Activated naive CD4-positive, alpha-beta T cell treated with anti-CD3 and anti-CD28 coated beads for 36 hours (primary cell): Measurements from ENCODE around the gene PROM1. TPM values are rescaled to one million over a fixed set of nuclear protein-coding genes. Genes with fewer than 3 reads are reported as not detected.

ENCODE experiments used
- CTCF ChIA-PET: fragments of 350-600 bp; sonication (Branson Sonifier 250); formaldehyde crosslinking; loops from one replicate; lab custom pipeline; 2021; ENCODE audit warnings: antibody characterized with exemption; lab: Charles Lee
- DNase-seq: peaks from one replicate; pipeline ENCODE4 v3.0.0-alpha.2; 2020
- H3K27ac Mint-ChIP-seq: one replicate; pipeline ENCODE4 v1.8.0; 2021; ENCODE audit warnings: mild to moderate bottlenecking, mixed read lengths
- H3K27me3 Mint-ChIP-seq: one replicate; pipeline ENCODE4 v1.8.0; 2021; ENCODE audit warnings: low read depth, mixed read lengths
- H3K36me3 Mint-ChIP-seq: one replicate; pipeline ENCODE4 v1.8.0; 2021; ENCODE audit warnings: low read depth, mixed read lengths
- H3K4me1 Mint-ChIP-seq: one replicate; pipeline ENCODE4 v1.8.0; 2021; ENCODE audit warnings: low read depth, mixed read lengths
- H3K4me3 Mint-ChIP-seq: one replicate; pipeline ENCODE4 v1.8.0; 2021; ENCODE audit warnings: mild to moderate bottlenecking, moderate library complexity, mixed read lengths
- H3K9me3 Mint-ChIP-seq: one replicate; pipeline ENCODE4 v1.8.0; 2021; ENCODE audit warnings: mixed read lengths
- intact Hi-C: fragments of 100-400 bp; cut with micrococcal nuclease; formaldehyde crosslinking; loops from one replicate; pipeline ENCODE4 v1.15.1; 2023
- total RNA-seq, 2 experiments: library from RNA; stranded (reverse); gene quantifications; one replicate each; pipeline ENCODE4 v1.2.3, GENCODE V29; 2021

Gene PROM1
- total RNA-seq, 2 experiments from 2014 or later, result 0.05 to 0.10 TPM

GRCh38 chr4:16018061-16018676 is 65.7 kb downstream of the PROM1 start:
- CTCF ChIA-PET, result interaction anchor here (0.6 to 1.0 kb wide), 2 partner anchors 9 to 27 kb away, joined by 3 read pairs; no protein-coding TSS in a partner anchor
- Mint-ChIP-seq H3K4me3 (no peak overlapping the region), H3K9me3 (no peaks in the 10 kb centered on the region), H3K27me3 (peaks cover 8% of the 10 kb centered on the region), H3K36me3 (no peaks in the 10 kb centered on the region), H3K4me1 (no peaks in the 10 kb centered on the region), H3K27ac (no peak overlapping the region)
- intact Hi-C loops, result no loop called here
- no peak for DNase-seq

- no peaks in the 10 kb centered on the region for H3K4me1 Mint-ChIP-seq
- DNase-seq, result no peak
- no peak overlapping the region for H3K4me3 Mint-ChIP-seq
- H3K9me3 Mint-ChIP-seq, result no peaks in the 10 kb centered on the region
- no peak overlapping the region for H3K27ac Mint-ChIP-seq
- peaks cover 6% of the 10 kb centered on the region for H3K27me3 Mint-ChIP-seq
- intact Hi-C loops, result no loop called here
- H3K36me3 Mint-ChIP-seq, result no peaks in the 10 kb centered on the region
- CTCF ChIA-PET, result interaction anchor here (0.6 to 2.0 kb wide), 2 partner anchors 13 to 15 kb away, joined by 3 to 8 read pairs; no protein-coding TSS in a partner anchor
Observed at GRCh38 chr4:16016536-16016935, 67.3 kb downstream of the PROM1 start.

- CTCF ChIA-PET, result no interaction called here
- Mint-ChIP-seq H3K27me3 (peaks cover 7% of the 10 kb centered on the region), H3K4me3 (no peak overlapping the region), H3K9me3 (no peaks in the 10 kb centered on the region), H3K27ac (no peak overlapping the region), H3K4me1 (no peaks in the 10 kb centered on the region), H3K36me3 (no peaks in the 10 kb centered on the region)
- intact Hi-C loops, result no loop called here
- no peak for DNase-seq
Observed at GRCh38 chr4:16011173-16011572, 72.7 kb downstream of the PROM1 start.

- CTCF ChIA-PET, result interaction anchor here (0.7 to 1.1 kb wide), 3 partner anchors 10 to 202 kb away, joined by 3 read pairs; no protein-coding TSS in a partner anchor
- intact Hi-C loops, result no loop called here
- H3K27me3 Mint-ChIP-seq, result peaks cover 7% of the 10 kb centered on the region
- no peaks in the 10 kb centered on the region for H3K4me1 Mint-ChIP-seq
- H3K9me3 Mint-ChIP-seq, result no peaks in the 10 kb centered on the region
- H3K4me3 Mint-ChIP-seq, result no peak overlapping the region
- no peak for DNase-seq
- H3K36me3 Mint-ChIP-seq, result no peaks in the 10 kb centered on the region
- no peak overlapping the region for H3K27ac Mint-ChIP-seq
Observed at GRCh38 chr4:16009153-16009552, 74.7 kb downstream of the PROM1 start.

DNA sequence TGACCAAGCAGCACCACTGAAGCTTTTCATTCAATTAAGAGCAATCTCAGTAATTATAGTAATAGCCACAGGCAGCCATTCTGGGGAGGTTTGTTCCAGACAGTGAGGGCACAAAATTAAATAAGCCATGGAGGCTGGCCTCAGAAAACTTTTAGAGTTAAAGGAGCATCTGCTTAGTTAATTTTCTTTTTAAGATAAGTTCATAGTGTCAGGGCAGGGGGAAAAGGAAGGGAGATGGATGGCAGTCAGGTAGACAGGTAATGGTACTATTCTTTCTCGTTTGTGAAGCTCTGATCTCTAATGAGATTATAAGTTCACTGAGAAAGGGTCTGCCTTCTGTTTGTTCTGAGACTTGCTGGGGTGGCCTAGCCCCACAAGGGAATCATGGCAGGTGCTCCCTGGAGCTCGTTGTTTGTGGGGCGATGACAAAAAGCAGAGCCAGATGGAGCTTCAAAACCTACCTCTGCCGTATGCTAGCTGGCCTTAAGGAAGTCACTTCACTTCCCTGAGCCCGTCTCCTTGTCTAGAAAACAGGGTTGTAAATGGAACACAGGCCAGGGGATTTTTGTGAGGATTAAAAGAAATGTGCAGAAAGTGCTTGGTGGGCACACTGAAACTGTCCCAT is 76.2 kb downstream of the PROM1 start:
- CTCF ChIA-PET, result interaction anchor here (0.5 to 1.4 kb wide), 4 partner anchors 51 to 202 kb away, joined by 3 to 5 read pairs (median 3); no protein-coding TSS in a partner anchor
- no peak overlapping the region for H3K27ac Mint-ChIP-seq

DNA sequence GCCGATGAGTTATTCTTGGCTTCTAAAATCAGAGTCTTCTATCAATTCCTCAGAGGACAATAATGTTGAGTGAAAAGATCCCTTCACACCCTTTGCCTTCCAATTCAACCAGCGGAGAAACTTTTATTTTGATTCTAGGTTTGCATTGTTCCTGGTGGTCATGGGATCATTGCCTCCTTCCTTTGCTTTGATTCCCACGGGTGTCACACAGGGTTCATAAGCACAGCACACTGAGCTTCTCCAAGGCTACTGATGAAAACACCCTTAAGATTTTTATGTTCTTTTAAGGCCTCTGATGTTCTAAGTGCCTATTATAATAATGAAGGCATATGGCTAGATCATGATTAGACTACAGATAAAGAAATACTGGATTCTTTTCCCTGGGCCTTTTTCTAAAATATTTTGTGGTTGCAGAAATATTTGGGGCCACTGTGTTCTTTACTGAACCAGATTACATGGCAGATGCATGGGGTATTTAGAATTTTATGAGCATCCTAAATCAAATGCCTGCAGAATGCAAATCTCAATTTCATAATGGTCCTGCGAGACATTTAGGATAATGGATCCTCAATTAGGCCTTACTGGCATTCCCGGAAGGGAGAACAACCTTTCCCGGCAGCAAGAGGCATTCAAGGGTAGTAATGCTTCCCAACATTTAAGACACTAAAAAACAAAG is 76.9 kb downstream of the PROM1 start:
- intact Hi-C loops, result no loop called here
- Mint-ChIP-seq H3K27me3 (peaks cover 7% of the 10 kb centered on the region), H3K4me1 (no peaks in the 10 kb centered on the region), H3K36me3 (no peaks in the 10 kb centered on the region), H3K4me3 (no peak overlapping the region), H3K9me3 (no peaks in the 10 kb centered on the region), H3K27ac (no peak overlapping the region)
- DNase-seq, result no peak
- CTCF ChIA-PET, result interaction anchor here (0.5 to 1.4 kb wide), 4 partner anchors 51 to 201 kb away, joined by 3 to 5 read pairs (median 3); no protein-coding TSS in a partner anchor

More for the DNA sequence above, 76.2 kb downstream of the PROM1 start:
- intact Hi-C loops, result no loop called here
- no peak overlapping the region for H3K4me3 Mint-ChIP-seq
- no peaks in the 10 kb centered on the region for H3K9me3 Mint-ChIP-seq
- DNase-seq, result no peak
- no peaks in the 10 kb centered on the region for H3K4me1 Mint-ChIP-seq
- no peaks in the 10 kb centered on the region for H3K36me3 Mint-ChIP-seq
- H3K27me3 Mint-ChIP-seq, result peaks cover 7% of the 10 kb centered on the region

GRCh38 chr4:16005676-16006075 is 78.1 kb downstream of the PROM1 start:
- H3K27ac Mint-ChIP-seq, result no peak overlapping the region
- intact Hi-C loops, result no loop called here
- CTCF ChIA-PET, result interaction anchor here (1.2 to 1.4 kb wide), 3 partner anchors 16 to 123 kb away, joined by 3 to 6 read pairs (median 3); no protein-coding TSS in a partner anchor
- H3K4me3 Mint-ChIP-seq, result no peak overlapping the region
- DNase-seq, result no peak
- no peaks in the 10 kb centered on the region for H3K9me3 Mint-ChIP-seq
- no peaks in the 10 kb centered on the region for H3K4me1 Mint-ChIP-seq
- no peaks in the 10 kb centered on the region for H3K36me3 Mint-ChIP-seq
- H3K27me3 Mint-ChIP-seq, result peaks cover 7% of the 10 kb centered on the region

DNA sequence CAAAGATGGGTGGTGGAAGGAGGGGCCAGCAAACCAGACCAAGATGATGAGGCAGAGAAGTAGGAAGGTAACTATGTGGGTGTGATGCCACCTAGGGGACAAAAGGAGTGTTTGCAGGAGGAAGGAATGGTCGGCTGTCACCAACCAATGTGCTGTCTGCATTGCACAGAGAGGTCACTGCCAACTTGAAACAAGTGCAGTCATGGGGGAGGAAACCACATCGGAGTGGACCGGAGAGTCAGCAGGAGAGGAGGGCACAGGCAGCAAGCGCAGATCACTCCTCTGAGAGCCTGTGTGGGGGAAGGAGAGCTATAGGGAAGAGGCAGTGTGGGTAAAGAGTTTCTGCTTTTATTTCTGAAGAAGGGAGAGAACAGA is 82.4 kb downstream of the PROM1 start:
- DNase-seq, result peak; percentile 67
- intact Hi-C loops, result loop anchor here (1.0 to 5.0 kb wide), 6 partner anchors 38 to 769 kb away; partner anchors contain the start of gene FGFBP2
- no peak overlapping the region for H3K27ac Mint-ChIP-seq
- no peaks in the 10 kb centered on the region for H3K36me3 Mint-ChIP-seq
- H3K4me3 Mint-ChIP-seq, result no peak overlapping the region
- CTCF ChIA-PET, result interaction anchor here (0.6 to 2.9 kb wide), 32 partner anchors 10 to 605 kb away, joined by 3 to 44 read pairs (median 4); partner anchors contain the start of gene FGFBP2
- H3K4me1 Mint-ChIP-seq, result no peaks in the 10 kb centered on the region
- no peaks in the 10 kb centered on the region for H3K9me3 Mint-ChIP-seq
- no peaks in the 10 kb centered on the region for H3K27me3 Mint-ChIP-seq

GRCh38 chr4:16000708-16001483 is 82.9 kb downstream of the PROM1 start:
- no peak overlapping the region for H3K27ac Mint-ChIP-seq
- H3K4me3 Mint-ChIP-seq, result no peak overlapping the region
- CTCF ChIA-PET, result interaction anchor here (0.5 to 2.9 kb wide), 29 partner anchors 9 to 279 kb away, joined by 3 to 44 read pairs (median 4); partner anchors contain the start of gene FGFBP2
- H3K27me3 Mint-ChIP-seq, result no peaks in the 10 kb centered on the region
- no peak for DNase-seq
- H3K4me1 Mint-ChIP-seq, result no peaks in the 10 kb centered on the region
- intact Hi-C loops, result loop anchor here (1.0 to 5.0 kb wide), 6 partner anchors 38 to 769 kb away; partner anchors contain the start of gene FGFBP2
- H3K9me3 Mint-ChIP-seq, result no peaks in the 10 kb centered on the region
- H3K36me3 Mint-ChIP-seq, result no peaks in the 10 kb centered on the region

- Mint-ChIP-seq H3K27ac (no peak overlapping the region), H3K4me1 (peaks cover 2% of the 10 kb centered on the region), H3K9me3 (no peaks in the 10 kb centered on the region), H3K27me3 (no peaks in the 10 kb centered on the region), H3K4me3 (no peak overlapping the region), H3K36me3 (no peaks in the 10 kb centered on the region)
- CTCF ChIA-PET, result interaction anchor here (0.6 to 5.3 kb wide), 6 partner anchors 34 to 596 kb away, joined by 3 to 37 read pairs (median 4); partner anchors contain the start of gene FGFBP2
- intact Hi-C loops, result no loop called here
- DNase-seq, result no peak
Observed at GRCh38 chr4:15996773-15997172, 87.0 kb downstream of the PROM1 start.

GRCh38 chr4:15995826-15996225 is 88.0 kb downstream of the PROM1 start:
- Mint-ChIP-seq H3K4me3 (no peak overlapping the region), H3K27me3 (no peaks in the 10 kb centered on the region), H3K36me3 (no peaks in the 10 kb centered on the region), H3K4me1 (peaks cover 2% of the 10 kb centered on the region), H3K9me3 (no peaks in the 10 kb centered on the region), H3K27ac (no peak overlapping the region)
- CTCF ChIA-PET, result interaction anchor here (0.6 to 5.3 kb wide), 4 partner anchors 33 to 189 kb away, joined by 3 to 37 read pairs (median 3); partner anchors contain the start of gene FGFBP2
- DNase-seq, result no peak
- intact Hi-C loops, result no loop called here
